PC-3 (cell line): ENCODE results near the gene ACOT11. TPM values are rescaled to one million over a fixed set of nuclear protein-coding genes. Genes with fewer than 3 reads are reported as not detected.

Source experiments
- ATAC-seq: fragments of 200-7000 bp; cut with Tn5 transposase; 2 replicates; pipeline ENCODE4 v1.9.1; 2020; ENCODE audit warnings: mild to moderate bottlenecking, moderate library complexity
- BruUV-seq: library from RNA; stranded (reverse); fragments of 400-500 nt; replicated peaks from 2 replicates; lab custom pipeline; 2021; lab: Mats Ljungman, UMichigan
- CTCF ChIA-PET: fragments of 300-600 bp; sonication (Branson Sonifier 250); formaldehyde crosslinking; loops from one replicate; lab custom pipeline; 2022; ENCODE audit warnings: antibody characterized with exemption; lab: Charles Lee
- POLR2A ChIA-PET: fragments of 300-600 bp; sonication (Branson Sonifier 250); formaldehyde crosslinking; loops from one replicate; lab custom pipeline; 2022; ENCODE audit warnings: antibody characterized with exemption; ENCODE audit not compliant: unreplicated experiment; lab: Charles Lee
- DNase-seq: peaks from one replicate; pipeline ENCODE4 v3.0.0-alpha.2; 2015
- H2AFZ ChIP-seq: fragments of 300-600 bp; sonication (generic); 2 replicates; pipeline ENCODE4 v1.6.0; 2016; ENCODE audit warnings: antibody characterized with exemption, low read length
- H3F3A ChIP-seq: fragments of 300-600 bp; sonication (generic); one replicate; pipeline ENCODE4 v1.6.0; 2017; ENCODE audit warnings: antibody characterized with exemption, low read length, control low read depth, mild to moderate bottlenecking; ENCODE audit not compliant: unreplicated experiment
- H3K27ac ChIP-seq: fragments of 300-600 bp; sonication (generic); 2 replicates; pipeline ENCODE4 v1.5.1; 2016; ENCODE audit warnings: mild to moderate bottlenecking, low read length
- H3K27me3 ChIP-seq: fragments of 300-600 bp; sonication (generic); 2 replicates; pipeline ENCODE4 v1.6.1; 2016; ENCODE audit warnings: low read length, mixed read lengths
- H3K36me3 ChIP-seq: fragments of 300-600 bp; sonication (generic); 2 replicates; pipeline ENCODE4 v1.6.1; 2016; ENCODE audit warnings: low read depth, mixed run types, low read length, mixed read lengths
- H3K4me1 ChIP-seq: fragments of 300-600 bp; sonication (generic); 2 replicates; pipeline ENCODE4 v1.5.1; 2016; ENCODE audit warnings: low read length; ENCODE audit not compliant: insufficient read depth
- H3K4me2 ChIP-seq: fragments of 300-600 bp; sonication (generic); 2 replicates; pipeline ENCODE4 v1.6.0; 2016; ENCODE audit warnings: low read length
- H3K4me3 ChIP-seq: fragments of 300-600 bp; sonication (generic); 2 replicates; pipeline ENCODE4 v1.5.1; 2016; ENCODE audit warnings: mild to moderate bottlenecking, low read length, mixed read lengths
- H3K79me2 ChIP-seq: fragments of 300-600 bp; sonication (generic); 2 replicates; pipeline ENCODE4 v1.6.1; 2017; ENCODE audit warnings: low read length, mixed read lengths
- H3K9ac ChIP-seq: fragments of 300-600 bp; sonication (generic); 2 replicates; pipeline ENCODE4 v1.6.0; 2016; ENCODE audit warnings: mild to moderate bottlenecking, low read length
- H3K9me2 ChIP-seq: fragments of 300-600 bp; sonication (generic); replicated peaks from 2 replicates; pipeline ENCODE4 v1.6.1; 2016; ENCODE audit warnings: mixed run types, low read length, mixed read lengths
- H3K9me3 ChIP-seq: fragments of 300-600 bp; sonication (generic); 2 replicates; pipeline ENCODE4 v1.6.1; 2016; ENCODE audit warnings: low read length, mixed read lengths
- H4K20me1 ChIP-seq: fragments of 300-600 bp; sonication (generic); 2 replicates; pipeline ENCODE4 v1.6.1; 2016; ENCODE audit warnings: low read length, mixed read lengths
- CTCF ChIP-seq: fragments of 300-600 bp; sonication (generic); conservative IDR thresholded peaks from 2 replicates; pipeline ENCODE4 v1.5.1; 2017; ENCODE audit warnings: antibody characterized with exemption, low read depth, mild to moderate bottlenecking, low read length
- EZH2 ChIP-seq: fragments of 300-600 bp; sonication (generic); IDR thresholded peaks from one replicate; pipeline ENCODE4 v1.6.1; 2017; ENCODE audit warnings: antibody characterized with exemption, mild to moderate bottlenecking, low read length; ENCODE audit not compliant: unreplicated experiment
- EZH2phosphoT487 ChIP-seq: fragments of 300-600 bp; sonication (generic); IDR thresholded peaks from 2 replicates; pipeline ENCODE4 v1.6.1; 2018; ENCODE audit warnings: mild to moderate bottlenecking, antibody characterized with exemption, low read length, borderline replicate concordance
- intact Hi-C: fragments of 100-400 bp; cut with micrococcal nuclease; formaldehyde crosslinking; loops from 2 replicates; pipeline ENCODE4 v1.9.0; 2023
- total RNA-seq: library from RNA; depleted of rRNA; stranded (reverse); fragments of >200 nt; gene quantifications from 2 replicates; pipeline ENCODE4 v1.2.3, GENCODE V29; 2014

The ACOT11 gene
- total RNA-seq, 1 experiment from 2014 or later: 5.0 TPM

DNA sequence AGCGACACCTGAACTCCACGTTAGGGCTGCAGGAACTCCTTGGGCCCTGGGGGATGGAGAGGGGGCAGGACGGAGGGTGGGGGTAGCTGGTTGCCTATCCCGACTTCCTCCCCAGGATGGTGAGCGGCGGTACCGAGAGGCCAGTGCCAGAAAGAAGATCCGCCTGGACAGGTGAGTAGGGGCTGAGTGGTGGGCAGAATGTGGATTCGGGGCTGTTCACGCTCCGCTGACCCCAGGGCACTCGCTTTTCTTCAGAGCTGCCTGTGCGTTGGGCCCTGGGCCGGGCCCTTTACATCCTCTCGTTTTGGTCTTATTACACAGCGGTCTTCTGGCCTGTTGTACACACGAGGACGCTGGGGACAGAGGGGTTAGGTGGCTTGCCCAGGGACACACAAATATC, 54.5 kb downstream of the ACOT11 start:
- no peak for ATAC-seq
- Histone ChIP-seq H3K9me2 (no peaks in the 10 kb centered on the region), H3K4me3 (no peak overlapping the region), H3K79me2 (no peaks in the 10 kb centered on the region), H3K4me1 (peaks cover 5% of the 10 kb centered on the region; the same call in 1 of the 2 replicates), H3K27me3 (no peaks in the 10 kb centered on the region), H3K9me3 (no peaks in the 10 kb centered on the region), H2AFZ (no peak overlapping the region), H3K27ac (no peak overlapping the region), H3K4me2 (no peak overlapping the region), H3F3A (no peaks in the 10 kb centered on the region), H3K9ac (no peak overlapping the region), H4K20me1 (no peaks in the 10 kb centered on the region), H3K36me3 (no peaks in the 10 kb centered on the region)
- POLR2A ChIA-PET: no interaction called here
- no peak for DNase-seq
- TF ChIP-seq EZH2phosphoT487 (no peak), CTCF (no peak), EZH2 (no peak)
- no TSS peak for BruUV-seq
- CTCF ChIA-PET: no interaction called here
- intact Hi-C loops: no loop called here

DNA sequence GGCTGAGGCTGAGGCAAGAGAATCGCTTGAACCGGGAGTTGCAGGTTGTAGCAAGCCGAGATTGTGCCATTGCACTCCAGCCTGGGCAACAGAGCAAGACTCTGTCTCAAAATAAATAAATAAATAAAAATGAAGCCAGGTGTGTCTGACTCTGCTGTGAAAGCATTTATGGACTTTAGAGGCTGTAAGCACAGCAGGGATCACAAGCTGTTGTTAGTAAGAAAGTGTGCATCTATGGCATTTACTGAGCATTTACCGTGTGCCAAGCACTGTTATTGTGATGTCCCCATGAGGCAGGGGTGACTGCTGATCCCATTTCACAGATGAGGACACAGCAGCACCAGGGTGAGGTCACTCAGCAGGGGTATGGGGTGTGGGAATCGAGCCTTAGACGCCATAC, 55.2 kb downstream of the ACOT11 start:
- Histone ChIP-seq H3K9ac (no peak overlapping the region), H3K36me3 (no peaks in the 10 kb centered on the region), H3K27ac (no peak overlapping the region), H2AFZ (no peak overlapping the region), H3K4me3 (no peak overlapping the region), H3K9me3 (no peaks in the 10 kb centered on the region), H4K20me1 (no peaks in the 10 kb centered on the region), H3F3A (no peaks in the 10 kb centered on the region), H3K27me3 (no peaks in the 10 kb centered on the region), H3K79me2 (no peaks in the 10 kb centered on the region), H3K4me2 (no peak overlapping the region), H3K9me2 (no peaks in the 10 kb centered on the region), H3K4me1 (peaks cover 5% of the 10 kb centered on the region; the same call in 1 of the 2 replicates)
- DNase-seq (no peak), ATAC-seq (no peak)
- ChIA-PET POLR2A (no interaction called here), CTCF (no interaction called here)
- no TSS peak for BruUV-seq
- intact Hi-C loops: no loop called here
- TF ChIP-seq EZH2 (no peak), CTCF (no peak), EZH2phosphoT487 (no peak)

DNA sequence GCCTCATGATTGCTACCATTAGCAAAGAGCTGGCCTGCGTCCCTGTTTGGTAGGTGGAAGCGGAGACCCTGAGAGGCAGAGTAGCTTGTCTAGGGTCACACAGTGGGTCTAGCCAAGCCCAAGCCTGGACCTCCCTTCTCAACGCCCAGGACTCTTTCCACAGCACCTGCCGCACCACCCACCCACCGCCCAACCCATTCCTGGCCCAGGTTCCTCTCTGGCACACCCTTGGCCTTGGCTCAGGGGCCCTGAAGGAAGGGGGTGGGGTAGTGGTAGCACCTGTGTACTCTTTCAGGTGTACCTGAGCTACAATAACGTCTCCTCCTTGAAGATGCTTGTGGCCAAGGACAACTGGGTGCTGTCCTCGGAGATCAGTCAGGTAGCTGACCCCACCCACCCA, 56.0 kb downstream of the ACOT11 start:
- Histone ChIP-seq H3K79me2 (no peaks in the 10 kb centered on the region), H4K20me1 (no peaks in the 10 kb centered on the region), H3F3A (no peaks in the 10 kb centered on the region), H3K9me3 (no peaks in the 10 kb centered on the region), H3K27me3 (no peaks in the 10 kb centered on the region), H3K9me2 (no peaks in the 10 kb centered on the region), H3K4me3 (no peak overlapping the region), H3K9ac (no peak overlapping the region), H3K4me1 (peaks cover 5% of the 10 kb centered on the region; the same call in 1 of the 2 replicates), H3K36me3 (no peaks in the 10 kb centered on the region), H2AFZ (no peak overlapping the region), H3K27ac (no peak overlapping the region), H3K4me2 (no peak overlapping the region)
- TF ChIP-seq EZH2 (no peak), EZH2phosphoT487 (no peak), CTCF (no peak)
- DNase-seq (no peak), ATAC-seq (no peak)
- ChIA-PET CTCF (no interaction called here), POLR2A (no interaction called here)
- intact Hi-C loops: no loop called here
- no TSS peak for BruUV-seq
